GM13977 (cell line): Measurements from ENCODE around the gene TMOD1.

ENCODE experiments used
- DNase-seq: peaks from one replicate; pipeline ENCODE4 v3.0.0; 2012; ENCODE audit warnings: low spot score
- CTCF ChIP-seq: IDR thresholded peaks from 2 replicates; pipeline ENCODE4 v1.5.1; 2012; ENCODE audit warnings: mild to moderate bottlenecking, control low read depth; ENCODE audit not compliant: insufficient read depth; ENCODE audit errors: extremely low read depth, missing control alignments
- in situ Hi-C: fragments of 300-500 bp; cut with MboI; formaldehyde crosslinking; loops from one replicate; pipeline ENCODE4 v1.12.0; 2022; ENCODE audit warnings: low sequenced_read_pairs, low pct_unique_long_range_greater_than_20kb, mixed read lengths, inconsistent platforms; ENCODE audit not compliant: unreplicated experiment

TMOD1 gene

GRCh38 chr9:97470076-97470475 lies 31.4 kb upstream of the TMOD1 start:
- TF ChIP-seq CTCF: peak; percentile 63
- no peak for DNase-seq

GRCh38 chr9:97473717-97474116 lies 27.7 kb upstream of the TMOD1 start:
- DNase-seq: no peak
- TF ChIP-seq CTCF: no peak
- in situ Hi-C loops: no loop called here

More at GRCh38 chr9:97470076-97470475, 31.4 kb upstream of the TMOD1 start:
- in situ Hi-C loops: no loop called here

- in situ Hi-C loops: no loop called here
- no peak for DNase-seq
- TF ChIP-seq CTCF: no peak
Observed at GRCh38 chr9:97474372-97474925, 27.0 kb upstream of the TMOD1 start.

GRCh38 chr9:97475059-97475458 lies 26.4 kb upstream of the TMOD1 start:
- no peak for TF ChIP-seq CTCF
- DNase-seq: no peak
- in situ Hi-C loops: loop anchor here (5.0 kb wide), 1 partner anchor 132 kb away; no protein-coding TSS in a partner anchor

GRCh38 chr9:97478301-97478981 lies 23.0 kb upstream of the TMOD1 start:
- TF ChIP-seq CTCF: no peak
- in situ Hi-C loops: loop anchor here (5.0 kb wide), 1 partner anchor 129 kb away; no protein-coding TSS in a partner anchor
- DNase-seq: no peak

GRCh38 chr9:97479496-97480159 lies 21.8 kb upstream of the TMOD1 start:
- no peak for TF ChIP-seq CTCF
- DNase-seq: no peak
- in situ Hi-C loops: loop anchor here (5.0 kb wide), 1 partner anchor 128 kb away; no protein-coding TSS in a partner anchor
